ENCODE data around the gene C5. TPM values are rescaled to one million over a fixed set of nuclear protein-coding genes. Genes with fewer than 3 reads are reported as not detected.

C5 gene
- total and polyA plus RNA-seq, 9 of the 15 experiments (the other 6 are each of a cell fraction or from before 2014, with no cell fraction given) = 0.08 to 0.91 (median 0.42) TPM

DNA sequence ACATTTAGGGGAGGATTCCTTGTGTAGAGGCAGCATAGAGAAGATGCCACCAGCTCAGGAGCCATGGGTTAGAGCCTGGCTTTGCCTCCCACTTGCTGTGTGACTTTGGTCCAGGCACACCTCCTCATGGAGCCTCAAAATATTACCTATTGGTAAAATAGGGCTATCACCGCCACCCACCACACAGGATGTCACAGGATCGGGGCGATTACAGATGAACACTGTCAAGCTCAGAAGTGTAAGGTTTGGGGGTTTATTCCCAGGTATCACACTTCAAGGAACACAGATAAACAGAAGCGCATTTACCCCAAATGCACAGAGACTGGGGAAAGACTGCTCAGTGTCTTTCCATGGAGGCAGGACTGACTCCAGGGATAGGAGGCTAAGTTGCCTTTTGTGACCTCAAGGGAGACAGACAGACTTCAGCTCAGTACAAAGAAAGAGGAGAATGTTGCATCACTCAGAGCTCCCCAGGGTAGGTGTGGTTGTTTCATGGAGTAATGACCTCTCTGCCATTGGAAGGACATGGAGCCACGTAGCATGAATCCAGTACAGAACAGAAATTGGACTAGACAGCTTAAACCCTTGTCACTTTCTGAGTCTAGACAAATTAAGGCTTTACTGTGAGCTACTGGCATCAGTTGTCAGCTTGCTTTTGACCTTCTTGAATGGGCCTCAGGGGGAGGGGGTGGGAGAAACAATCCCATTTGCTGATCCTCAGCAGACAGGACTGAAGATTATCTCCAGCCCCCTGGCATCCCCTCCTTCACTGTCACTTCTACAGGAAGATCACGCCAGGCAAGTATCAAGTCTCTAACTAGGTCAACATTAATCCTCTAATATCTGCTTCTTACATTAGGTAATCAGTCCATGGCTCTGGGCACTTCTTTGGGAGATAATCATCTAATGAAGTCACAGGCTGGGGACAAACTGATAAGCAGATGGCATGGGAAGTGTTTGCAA is 130.0 kb downstream of the C5 start:
- BruUV-seq (replicated peaks) = no TSS peak
- POLR2A ChIA-PET = interaction anchor here (0.5 to 1.2 kb wide), 6 partner anchors 9 to 522 kb away, joined by 3 to 5 read pairs (median 3); no protein-coding TSS in a partner anchor
- H3K4me1 ChIP-seq (replicated peaks in 1 of 2; ENCODE audit: control insufficient read depth in 2 of 2, insufficient read depth in 2 of 2, low read length in 2 of 2) = peaks cover 14 to 31% of the 10 kb centered on the region in 2 experiments; a peak in 4 of 5 replicates
- in situ Hi-C loops (cut with MboI) = no loop called here
- H3K27me3 ChIP-seq (ENCODE audit: control insufficient read depth in 2 of 2, insufficient read depth in 2 of 2, low read length in 2 of 2) = no peaks in the 10 kb centered on the region
- no peak overlapping the region; the same call in 1 of the 2 replicates for H3K4me2 ChIP-seq (ENCODE audit: insufficient read depth, low read length)
- peak overlapping the region in 1 of 2 experiments; percentile 15; a peak in 1 of 4 replicates for H3K9ac ChIP-seq (ENCODE audit: insufficient read depth in 1 of 2, low read depth in 2 of 2, low read length in 2 of 2)
- H2AFZ ChIP-seq (ENCODE audit: low read depth, low read length) = no peak overlapping the region; the same call in 1 of the 2 replicates
- 47% methylated on average over 6 of the region's 6 CpGs for WGBS (ENCODE audit: insufficient coverage, low coverage, missing lambda C conversion rate)
- no peak overlapping the region for H3K27ac ChIP-seq (ENCODE audit: extremely low read depth, low read depth, low read length)
- no peak overlapping the region for H3K4me3 ChIP-seq
- intact Hi-C loops (cut with micrococcal nuclease) = no loop called here
- TF ChIP-seq CEBPB (tag; IDR thresholded peaks at IDR 0.05) = peak; percentile 89
- TF ChIP-seq NR2C2 (CRISPR knock-in tag; IDR thresholded peaks at IDR 0.05) = no peak
- TF ChIP-seq NR2C2 (tag; IDR thresholded peaks at IDR 0.05) = 0 out of 2 replicates have a peak, but pooled peaks have one; percentile 19
- peak; percentile 87 for TF ChIP-seq CEBPG (CRISPR knock-in tag; IDR thresholded peaks at IDR 0.05)
- peak; percentile 75 to 92 for TF ChIP-seq CEBPG (tag; conservative IDR thresholded peaks at IDR 0.05 in 1 of 2, IDR thresholded peaks at IDR 0.05 in 1 of 2)
- peak; percentile 19; the same call in 1 of the 2 replicates for TF ChIP-seq IRF9 (tag; IDR thresholded peaks at IDR 0.05)
- no peak for TF ChIP-seq HDGF (IDR thresholded peaks at IDR 0.05)
- no peak for TF ChIP-seq CHD4 (IDR thresholded peaks at IDR 0.05; ENCODE audit: insufficient read depth, insufficient replicate concordance, low read depth, low read length, poor library complexity, severe bottlenecking)
- TF ChIP-seq ARID1B (IDR thresholded peaks at IDR 0.05) = 0 out of 2 replicates have a peak, but pooled peaks have one; percentile 10
- 0 out of 2 replicates have a peak, but pooled peaks have one; percentile 15 for TF ChIP-seq SMAD4 (CRISPR knock-in tag; conservative IDR thresholded peaks at IDR 0.05)
- TF ChIP-seq ASH1L (IDR thresholded peaks at IDR 0.05; ENCODE audit: borderline replicate concordance, low read depth, partially characterized antibody) = no peak
- TF ChIP-seq TEAD2 (tag; IDR thresholded peaks at IDR 0.05) = no peak
- TF ChIP-seq ESRRA (IDR thresholded peaks at IDR 0.05; ENCODE audit: borderline replicate concordance, low read depth) = peak; percentile 74
- 0 out of 2 replicates have a peak, but pooled peaks have one; percentile 40 for TF ChIP-seq JUND (IDR thresholded peaks at IDR 0.05; ENCODE audit: borderline replicate concordance, low read depth, low read length)
- TF ChIP-seq JUND (tag; IDR thresholded peaks at IDR 0.05; ENCODE audit: borderline replicate concordance, low read depth, low read length) = no peak
- TF ChIP-seq ATF3 (IDR thresholded peaks at IDR 0.05) = peak; percentile 91
- no peak for TF ChIP-seq ATF3 (CRISPR knock-in tag; conservative IDR thresholded peaks at IDR 0.05)
- TF ChIP-seq ATF7 (IDR thresholded peaks at IDR 0.05) = peak; percentile 28; the same call in 1 of the 2 replicates
- H3K9me1 ChIP-seq (ENCODE audit: control insufficient read depth, insufficient read depth, low read length) = no peaks in the 10 kb centered on the region
- no peaks in the 10 kb centered on the region for H3K36me3 ChIP-seq (ENCODE audit: control insufficient read depth, insufficient read depth, low read length)
- CTCF ChIA-PET (ENCODE audit: low intra/inter-chr PET ratio) = no interaction called here
- H3K9me3 ChIP-seq (replicated peaks; ENCODE audit: control insufficient read depth, insufficient read depth, low read depth, low read length) = no peaks in the 10 kb centered on the region
- H4K20me1 ChIP-seq (replicated peaks; ENCODE audit: control insufficient read depth, insufficient read depth, low read length) = no peaks in the 10 kb centered on the region
- ATAC-seq (peak; percentile 69), FAIRE-seq (peak; percentile 44), DNase-seq (ENCODE audit: extremely low read depth in 1 of 4, low spot score in 3 of 4) (no peak)
- no peaks in the 10 kb centered on the region for H3K79me2 ChIP-seq (ENCODE audit: control insufficient read depth, insufficient read depth, low read length)
